Transverse colon (tissue), 3 donors: ENCODE data around the gene RTN4RL1.

Experiments used
- CTCF ChIP-seq, 5 experiments: fragments of 200-600 bp in 3 of 5; fragments of 450-650 bp in 2 of 5; sonication (generic) in 3 of 5; IDR thresholded peaks; 1 replicate in 2 of 5; 2 replicates in 3 of 5; pipeline ENCODE4 v1.5.1; 2016 to 2017; ENCODE audit warnings: antibody characterized with exemption in 5 of 5, inconsistent platforms in 3 of 5, mild to moderate bottlenecking in 2 of 5, moderate library complexity in 1 of 5
- EP300 ChIP-seq: sonication (generic); formaldehyde crosslinking; IDR thresholded peaks from one replicate; pipeline ENCODE4 v1.6.1; 2017; ENCODE audit warnings: antibody characterized with exemption, low read depth
- POLR2A ChIP-seq: fragments of 450-650 bp; IDR thresholded peaks from one replicate; pipeline ENCODE4 v1.6.1; 2016; ENCODE audit warnings: antibody characterized with exemption, mild to moderate bottlenecking, moderate library complexity

DNA sequence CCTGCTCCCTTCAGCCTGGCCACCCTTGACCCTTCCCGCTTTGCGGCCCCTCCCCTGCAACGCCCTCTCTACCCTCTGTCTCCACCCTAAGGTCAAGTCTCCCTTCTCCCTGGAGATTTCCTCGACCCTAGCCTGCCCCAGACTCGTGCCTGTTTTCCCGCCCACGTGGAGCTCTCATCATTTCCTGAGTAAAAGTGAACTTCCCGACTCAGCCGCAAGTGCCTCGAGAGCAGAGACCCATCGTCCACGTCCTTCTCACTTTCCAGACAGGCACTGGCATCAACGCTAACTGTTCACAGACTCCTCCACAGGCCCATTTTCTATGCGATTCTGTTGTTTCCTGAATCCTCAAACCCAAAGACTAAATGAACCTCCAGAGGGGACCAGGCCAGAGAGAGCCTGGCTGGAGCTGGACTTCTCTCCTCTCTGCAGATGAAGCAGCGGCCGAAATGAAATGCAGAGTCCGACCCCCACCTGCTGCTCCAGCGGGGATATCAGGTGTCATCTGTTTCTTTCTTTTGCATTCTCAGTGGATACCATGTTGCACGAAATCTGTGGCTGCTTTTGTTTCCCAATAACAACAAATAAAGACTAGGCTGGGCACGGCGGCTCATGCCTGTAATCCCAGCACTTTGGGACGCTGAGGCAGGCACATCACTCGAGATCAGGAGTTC lies 52.5 kb downstream of the RTN4RL1 start:
- TF ChIP-seq CTCF (IDR thresholded peaks at IDR 0.05) (no peak), EP300 (no peak), POLR2A (no peak)
